WTC11 (cell line): Measurements from ENCODE around the gene RUVBL2. TPM values are rescaled to one million over a fixed set of nuclear protein-coding genes. Genes with fewer than 3 reads are reported as not detected.

ENCODE experiments used
- ATAC-seq: fragments of 200-7000 bp; cut with Tn5 transposase; 2 replicates; pipeline ENCODE4 v1.10.0; 2021; ENCODE audit warnings: mild to moderate bottlenecking, moderate library complexity
- CTCF ChIA-PET: fragments of 300-600 bp; sonication (Branson Sonifier 250); formaldehyde crosslinking; loops from one replicate; lab custom pipeline; 2021; ENCODE audit warnings: antibody characterized with exemption; lab: Charles Lee
- POLR2A ChIA-PET: fragments of 350-600 bp; sonication (Branson Sonifier 250); formaldehyde crosslinking; loops from one replicate; lab custom pipeline; 2021; ENCODE audit warnings: antibody characterized with exemption; lab: Charles Lee
- DNase-seq: peaks from one replicate; pipeline ENCODE4 v3.0.0; 2021; ENCODE audit warnings: low spot score
- H3K27ac Mint-ChIP-seq: 2 replicates; pipeline ENCODE4 v1.8.0; 2021; ENCODE audit warnings: mixed read lengths
- H3K27me3 Mint-ChIP-seq: 2 replicates; pipeline ENCODE4 v1.8.0; 2021; ENCODE audit warnings: low read depth, mild to moderate bottlenecking, moderate library complexity, mixed read lengths
- H3K36me3 Mint-ChIP-seq: 2 replicates; pipeline ENCODE4 v1.8.0; 2021; ENCODE audit warnings: mixed read lengths
- H3K4me1 Mint-ChIP-seq: 2 replicates; pipeline ENCODE4 v1.8.0; 2022; ENCODE audit warnings: mixed read lengths
- H3K4me3 Mint-ChIP-seq: 2 replicates; pipeline ENCODE4 v1.8.0; 2021; ENCODE audit warnings: mild to moderate bottlenecking, moderate library complexity, mixed read lengths
- H3K9me3 Mint-ChIP-seq: 2 replicates; pipeline ENCODE4 v1.8.0; 2021; ENCODE audit warnings: mixed read lengths
- CBFB ChIP-seq: sonication (generic); formaldehyde crosslinking; IDR thresholded peaks from 2 replicates; pipeline ENCODE4 v1.8.1; 2022; ENCODE audit warnings: mild to moderate bottlenecking, low read depth, missing genetic modification reagents
- ELF4 ChIP-seq: sonication (generic); formaldehyde crosslinking; IDR thresholded peaks from 2 replicates; pipeline ENCODE4 v1.8.1; 2022; ENCODE audit warnings: low read depth, mild to moderate bottlenecking, moderate library complexity, missing genetic modification reagents
- ESRRA ChIP-seq: sonication (generic); formaldehyde crosslinking; IDR thresholded peaks from 2 replicates; pipeline ENCODE4 v1.8.1; 2022; ENCODE audit warnings: mild to moderate bottlenecking, missing genetic modification reagents, borderline replicate concordance
- NR3C1 ChIP-seq: sonication (generic); formaldehyde crosslinking; conservative IDR thresholded peaks from 2 replicates; pipeline ENCODE4 v1.8.1; 2023; ENCODE audit warnings: low read depth, mild to moderate bottlenecking, missing genetic modification reagents
- SOX15 ChIP-seq: fragments of 250-450 bp; sonication (Bioruptor Pico); IDR thresholded peaks from 2 replicates; pipeline ENCODE4 v1.9.0; 2021; ENCODE audit warnings: mild to moderate bottlenecking
- SP1 ChIP-seq: sonication (generic); formaldehyde crosslinking; conservative IDR thresholded peaks from 2 replicates; pipeline ENCODE4 v1.8.1; 2022; ENCODE audit warnings: missing genetic modification reagents
- ZBTB21 ChIP-seq: sonication (generic); formaldehyde crosslinking; IDR thresholded peaks from 2 replicates; pipeline ENCODE4 v1.8.1; 2023; ENCODE audit warnings: mild to moderate bottlenecking, missing genetic modification reagents, borderline replicate concordance
- ZNF317 ChIP-seq: sonication (generic); formaldehyde crosslinking; IDR thresholded peaks from 2 replicates; pipeline ENCODE4 v1.8.1; 2023; ENCODE audit warnings: low read depth, mild to moderate bottlenecking, moderate library complexity, missing genetic modification reagents, borderline replicate concordance
- total RNA-seq: library from RNA; stranded (reverse); gene quantifications from 3 replicates; pipeline ENCODE4 v1.2.3, GENCODE V29; 2021
- TF ChIP-seq, protein P1 (sequence below): fragments of 250-450 bp; sonication (Bioruptor Pico); IDR thresholded peaks from 2 replicates; pipeline ENCODE4 v1.8.0; 2021; ENCODE audit warnings: mild to moderate bottlenecking
- TF ChIP-seq, protein P2 (sequence below): fragments of 250-450 bp; sonication (Bioruptor Pico); conservative IDR thresholded peaks from 2 replicates; pipeline ENCODE4 v1.9.0; 2021; ENCODE audit warnings: mild to moderate bottlenecking
- TF ChIP-seq, protein P3 (sequence below): sonication (generic); formaldehyde crosslinking; IDR thresholded peaks from 2 replicates; pipeline ENCODE4 v1.8.1; 2023; ENCODE audit warnings: mild to moderate bottlenecking, missing genetic modification reagents, borderline replicate concordance
- TF ChIP-seq, protein P4 (sequence below): sonication (generic); formaldehyde crosslinking; IDR thresholded peaks from 2 replicates; pipeline ENCODE4 v1.8.1; 2023; ENCODE audit warnings: mild to moderate bottlenecking, moderate library complexity, missing genetic modification reagents
- TF ChIP-seq, protein P5 (sequence below): sonication (generic); formaldehyde crosslinking; IDR thresholded peaks from 2 replicates; pipeline ENCODE4 v1.8.0; 2023; ENCODE audit warnings: mild to moderate bottlenecking, missing genetic modification reagents
- TF ChIP-seq, protein P6 (sequence below): sonication (generic); formaldehyde crosslinking; IDR thresholded peaks from 2 replicates; pipeline ENCODE4 v1.8.1; 2023; ENCODE audit warnings: mild to moderate bottlenecking, missing genetic modification reagents

The RUVBL2 gene
- total RNA-seq, 1 experiment from 2014 or later = 178 TPM

DNA sequence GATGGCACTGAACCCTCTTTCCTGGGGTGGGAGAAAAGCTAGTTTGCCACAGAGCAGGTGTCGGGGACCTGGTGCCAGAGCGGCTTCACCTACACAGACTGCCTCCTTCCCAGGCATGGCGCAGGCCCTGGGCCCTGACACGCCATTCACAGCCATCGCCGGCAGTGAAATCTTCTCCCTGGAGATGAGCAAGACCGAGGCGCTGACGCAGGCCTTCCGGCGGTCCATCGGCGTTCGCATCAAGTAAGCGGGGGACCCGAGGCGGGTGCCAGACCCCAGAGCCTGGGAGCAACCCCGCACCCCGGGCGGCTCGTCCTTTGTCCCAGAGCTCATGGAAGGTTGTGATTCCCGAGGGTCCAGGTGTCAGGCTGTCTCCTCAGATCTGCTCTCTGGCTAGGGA, 13.2 kb downstream of the RUVBL2 start (continued):
- TF ChIP-seq, protein P1, sequence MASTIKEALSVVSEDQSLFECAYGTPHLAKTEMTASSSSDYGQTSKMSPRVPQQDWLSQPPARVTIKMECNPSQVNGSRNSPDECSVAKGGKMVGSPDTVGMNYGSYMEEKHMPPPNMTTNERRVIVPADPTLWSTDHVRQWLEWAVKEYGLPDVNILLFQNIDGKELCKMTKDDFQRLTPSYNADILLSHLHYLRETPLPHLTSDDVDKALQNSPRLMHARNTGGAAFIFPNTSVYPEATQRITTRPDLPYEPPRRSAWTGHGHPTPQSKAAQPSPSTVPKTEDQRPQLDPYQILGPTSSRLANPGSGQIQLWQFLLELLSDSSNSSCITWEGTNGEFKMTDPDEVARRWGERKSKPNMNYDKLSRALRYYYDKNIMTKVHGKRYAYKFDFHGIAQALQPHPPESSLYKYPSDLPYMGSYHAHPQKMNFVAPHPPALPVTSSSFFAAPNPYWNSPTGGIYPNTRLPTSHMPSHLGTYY (CRISPR knock-in tag) = no peak
- TF ChIP-seq, protein P2, sequence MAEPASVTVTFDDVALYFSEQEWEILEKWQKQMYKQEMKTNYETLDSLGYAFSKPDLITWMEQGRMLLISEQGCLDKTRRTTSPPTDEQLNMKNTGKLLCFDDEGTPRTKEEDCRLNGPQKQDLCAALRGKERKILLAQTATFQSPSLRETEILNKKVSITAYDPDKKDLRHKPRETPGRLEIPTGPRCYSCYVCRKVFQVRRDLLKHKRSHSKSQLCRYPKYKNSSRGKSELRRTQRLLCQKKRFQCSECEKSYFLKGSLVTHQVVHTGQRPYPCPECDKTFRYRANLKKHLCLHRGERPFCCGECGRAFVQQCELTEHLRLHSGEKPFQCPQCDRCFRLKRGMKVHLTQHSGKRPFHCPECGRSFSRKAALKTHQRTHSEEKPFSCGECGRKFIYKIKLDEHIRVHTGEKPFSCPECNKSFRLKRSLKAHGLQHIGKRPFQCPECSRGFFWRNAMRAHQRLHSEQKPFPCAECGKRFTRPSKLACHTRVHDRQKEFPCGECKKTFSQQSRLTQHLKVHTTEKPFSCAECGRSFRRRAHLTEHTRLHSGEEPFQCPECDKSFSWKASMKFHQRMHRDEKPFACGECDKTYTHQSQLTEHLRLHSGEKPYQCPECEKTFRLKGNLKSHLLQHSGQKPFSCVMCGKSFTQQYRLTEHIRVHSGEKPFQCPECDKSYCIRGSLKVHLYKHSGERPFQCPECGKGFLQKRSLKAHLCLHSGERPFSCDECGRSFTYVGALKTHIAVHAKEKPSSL (CRISPR knock-in tag) = no peak
- no peak for TF ChIP-seq SP1 (CRISPR knock-in tag)

DNA sequence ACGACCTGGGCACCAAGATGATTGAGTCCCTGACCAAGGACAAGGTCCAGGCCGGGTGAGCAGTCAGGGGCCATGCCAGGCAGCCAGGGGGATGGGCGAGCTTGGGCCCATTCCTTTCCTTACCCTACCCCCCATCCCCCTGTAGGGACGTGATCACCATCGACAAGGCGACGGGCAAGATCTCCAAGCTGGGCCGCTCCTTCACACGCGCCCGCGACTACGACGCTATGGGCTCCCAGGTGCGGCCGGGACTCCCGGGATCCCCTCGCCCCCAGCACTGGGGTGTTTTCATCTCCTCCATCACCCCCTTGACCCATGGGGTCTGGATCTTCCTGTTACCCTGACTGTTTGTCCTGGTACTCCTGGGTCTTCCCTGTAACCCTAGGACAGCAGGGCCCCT, 16.1 kb downstream of the RUVBL2 start:
- ChIA-PET POLR2A (no interaction called here), CTCF (interaction anchor here (0.6 to 3.4 kb wide), 6 partner anchors 8 to 139 kb away, joined by 3 to 30 read pairs (median 8); partner anchors contain the start of genes GYS1, LHB and RUVBL2)
- Mint-ChIP-seq H3K27ac (no peak overlapping the region), H3K4me1 (no peaks in the 10 kb centered on the region), H3K9me3 (no peaks in the 10 kb centered on the region), H3K27me3 (no peaks in the 10 kb centered on the region), H3K36me3 (peaks cover 42% of the 10 kb centered on the region), H3K4me3 (no peak overlapping the region)
- no peak for DNase-seq
- no peak for ATAC-seq
- TF ChIP-seq SOX15 (CRISPR knock-in tag) (no peak), ESRRA (CRISPR knock-in tag) (no peak), ELF4 (CRISPR knock-in tag) (no peak), ZBTB21 (CRISPR knock-in tag) (no peak), ZNF317 (CRISPR knock-in tag) (no peak), CBFB (no peak), NR3C1 (CRISPR knock-in tag) (no peak)
- TF ChIP-seq, protein P3, sequence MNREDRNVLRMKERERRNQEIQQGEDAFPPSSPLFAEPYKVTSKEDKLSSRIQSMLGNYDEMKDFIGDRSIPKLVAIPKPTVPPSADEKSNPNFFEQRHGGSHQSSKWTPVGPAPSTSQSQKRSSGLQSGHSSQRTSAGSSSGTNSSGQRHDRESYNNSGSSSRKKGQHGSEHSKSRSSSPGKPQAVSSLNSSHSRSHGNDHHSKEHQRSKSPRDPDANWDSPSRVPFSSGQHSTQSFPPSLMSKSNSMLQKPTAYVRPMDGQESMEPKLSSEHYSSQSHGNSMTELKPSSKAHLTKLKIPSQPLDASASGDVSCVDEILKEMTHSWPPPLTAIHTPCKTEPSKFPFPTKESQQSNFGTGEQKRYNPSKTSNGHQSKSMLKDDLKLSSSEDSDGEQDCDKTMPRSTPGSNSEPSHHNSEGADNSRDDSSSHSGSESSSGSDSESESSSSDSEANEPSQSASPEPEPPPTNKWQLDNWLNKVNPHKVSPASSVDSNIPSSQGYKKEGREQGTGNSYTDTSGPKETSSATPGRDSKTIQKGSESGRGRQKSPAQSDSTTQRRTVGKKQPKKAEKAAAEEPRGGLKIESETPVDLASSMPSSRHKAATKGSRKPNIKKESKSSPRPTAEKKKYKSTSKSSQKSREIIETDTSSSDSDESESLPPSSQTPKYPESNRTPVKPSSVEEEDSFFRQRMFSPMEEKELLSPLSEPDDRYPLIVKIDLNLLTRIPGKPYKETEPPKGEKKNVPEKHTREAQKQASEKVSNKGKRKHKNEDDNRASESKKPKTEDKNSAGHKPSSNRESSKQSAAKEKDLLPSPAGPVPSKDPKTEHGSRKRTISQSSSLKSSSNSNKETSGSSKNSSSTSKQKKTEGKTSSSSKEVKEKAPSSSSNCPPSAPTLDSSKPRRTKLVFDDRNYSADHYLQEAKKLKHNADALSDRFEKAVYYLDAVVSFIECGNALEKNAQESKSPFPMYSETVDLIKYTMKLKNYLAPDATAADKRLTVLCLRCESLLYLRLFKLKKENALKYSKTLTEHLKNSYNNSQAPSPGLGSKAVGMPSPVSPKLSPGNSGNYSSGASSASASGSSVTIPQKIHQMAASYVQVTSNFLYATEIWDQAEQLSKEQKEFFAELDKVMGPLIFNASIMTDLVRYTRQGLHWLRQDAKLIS (CRISPR knock-in tag) = no peak
- TF ChIP-seq, protein P4, sequence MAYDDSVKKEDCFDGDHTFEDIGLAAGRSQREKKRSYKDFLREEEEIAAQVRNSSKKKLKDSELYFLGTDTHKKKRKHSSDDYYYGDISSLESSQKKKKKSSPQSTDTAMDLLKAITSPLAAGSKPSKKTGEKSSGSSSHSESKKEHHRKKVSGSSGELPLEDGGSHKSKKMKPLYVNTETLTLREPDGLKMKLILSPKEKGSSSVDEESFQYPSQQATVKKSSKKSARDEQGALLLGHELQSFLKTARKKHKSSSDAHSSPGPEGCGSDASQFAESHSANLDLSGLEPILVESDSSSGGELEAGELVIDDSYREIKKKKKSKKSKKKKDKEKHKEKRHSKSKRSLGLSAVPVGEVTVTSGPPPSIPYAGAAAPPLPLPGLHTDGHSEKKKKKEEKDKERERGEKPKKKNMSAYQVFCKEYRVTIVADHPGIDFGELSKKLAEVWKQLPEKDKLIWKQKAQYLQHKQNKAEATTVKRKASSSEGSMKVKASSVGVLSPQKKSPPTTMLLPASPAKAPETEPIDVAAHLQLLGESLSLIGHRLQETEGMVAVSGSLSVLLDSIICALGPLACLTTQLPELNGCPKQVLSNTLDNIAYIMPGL = no peak
- TF ChIP-seq, protein P5, sequence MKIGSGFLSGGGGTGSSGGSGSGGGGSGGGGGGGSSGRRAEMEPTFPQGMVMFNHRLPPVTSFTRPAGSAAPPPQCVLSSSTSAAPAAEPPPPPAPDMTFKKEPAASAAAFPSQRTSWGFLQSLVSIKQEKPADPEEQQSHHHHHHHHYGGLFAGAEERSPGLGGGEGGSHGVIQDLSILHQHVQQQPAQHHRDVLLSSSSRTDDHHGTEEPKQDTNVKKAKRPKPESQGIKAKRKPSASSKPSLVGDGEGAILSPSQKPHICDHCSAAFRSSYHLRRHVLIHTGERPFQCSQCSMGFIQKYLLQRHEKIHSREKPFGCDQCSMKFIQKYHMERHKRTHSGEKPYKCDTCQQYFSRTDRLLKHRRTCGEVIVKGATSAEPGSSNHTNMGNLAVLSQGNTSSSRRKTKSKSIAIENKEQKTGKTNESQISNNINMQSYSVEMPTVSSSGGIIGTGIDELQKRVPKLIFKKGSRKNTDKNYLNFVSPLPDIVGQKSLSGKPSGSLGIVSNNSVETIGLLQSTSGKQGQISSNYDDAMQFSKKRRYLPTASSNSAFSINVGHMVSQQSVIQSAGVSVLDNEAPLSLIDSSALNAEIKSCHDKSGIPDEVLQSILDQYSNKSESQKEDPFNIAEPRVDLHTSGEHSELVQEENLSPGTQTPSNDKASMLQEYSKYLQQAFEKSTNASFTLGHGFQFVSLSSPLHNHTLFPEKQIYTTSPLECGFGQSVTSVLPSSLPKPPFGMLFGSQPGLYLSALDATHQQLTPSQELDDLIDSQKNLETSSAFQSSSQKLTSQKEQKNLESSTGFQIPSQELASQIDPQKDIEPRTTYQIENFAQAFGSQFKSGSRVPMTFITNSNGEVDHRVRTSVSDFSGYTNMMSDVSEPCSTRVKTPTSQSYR (CRISPR knock-in tag) = no peak
- TF ChIP-seq, protein P6, sequence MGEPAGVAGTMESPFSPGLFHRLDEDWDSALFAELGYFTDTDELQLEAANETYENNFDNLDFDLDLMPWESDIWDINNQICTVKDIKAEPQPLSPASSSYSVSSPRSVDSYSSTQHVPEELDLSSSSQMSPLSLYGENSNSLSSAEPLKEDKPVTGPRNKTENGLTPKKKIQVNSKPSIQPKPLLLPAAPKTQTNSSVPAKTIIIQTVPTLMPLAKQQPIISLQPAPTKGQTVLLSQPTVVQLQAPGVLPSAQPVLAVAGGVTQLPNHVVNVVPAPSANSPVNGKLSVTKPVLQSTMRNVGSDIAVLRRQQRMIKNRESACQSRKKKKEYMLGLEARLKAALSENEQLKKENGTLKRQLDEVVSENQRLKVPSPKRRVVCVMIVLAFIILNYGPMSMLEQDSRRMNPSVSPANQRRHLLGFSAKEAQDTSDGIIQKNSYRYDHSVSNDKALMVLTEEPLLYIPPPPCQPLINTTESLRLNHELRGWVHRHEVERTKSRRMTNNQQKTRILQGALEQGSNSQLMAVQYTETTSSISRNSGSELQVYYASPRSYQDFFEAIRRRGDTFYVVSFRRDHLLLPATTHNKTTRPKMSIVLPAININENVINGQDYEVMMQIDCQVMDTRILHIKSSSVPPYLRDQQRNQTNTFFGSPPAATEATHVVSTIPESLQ (CRISPR knock-in tag) = no peak
